GM19099 (cell line): Measurements from ENCODE around the gene THG1L.
A peak's percentile ranks its signal among the peaks of the same experiment; 100 is the strongest.

Source experiments
- POLR2A ChIP-seq: IDR thresholded peaks from 3 replicates; pipeline ENCODE4 v1.6.1; 2011; ENCODE audit warnings: low read depth; ENCODE audit not compliant: insufficient read length; ENCODE audit errors: extremely low read depth

THG1L gene

DNA sequence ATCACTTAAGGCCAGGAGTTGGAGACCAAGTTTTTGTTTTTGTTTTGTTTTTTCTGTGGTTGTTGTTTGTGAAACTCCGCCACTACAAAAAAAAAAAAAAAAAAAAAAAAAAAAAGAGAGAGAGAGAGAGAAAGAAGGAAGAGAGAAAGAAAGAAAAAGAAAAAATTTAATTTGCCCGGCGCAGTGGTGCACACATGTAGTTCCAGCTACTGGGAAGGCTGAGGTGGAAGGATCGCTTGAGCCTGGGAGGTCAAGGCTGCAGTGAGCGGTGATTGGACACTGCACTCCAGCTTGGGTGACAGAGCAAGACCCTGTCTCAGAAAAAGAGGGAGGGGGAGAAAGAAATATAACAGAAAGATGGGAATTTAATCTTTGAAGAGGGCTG is 902 bp downstream of the THG1L start:
- no peak for TF ChIP-seq POLR2A

DNA sequence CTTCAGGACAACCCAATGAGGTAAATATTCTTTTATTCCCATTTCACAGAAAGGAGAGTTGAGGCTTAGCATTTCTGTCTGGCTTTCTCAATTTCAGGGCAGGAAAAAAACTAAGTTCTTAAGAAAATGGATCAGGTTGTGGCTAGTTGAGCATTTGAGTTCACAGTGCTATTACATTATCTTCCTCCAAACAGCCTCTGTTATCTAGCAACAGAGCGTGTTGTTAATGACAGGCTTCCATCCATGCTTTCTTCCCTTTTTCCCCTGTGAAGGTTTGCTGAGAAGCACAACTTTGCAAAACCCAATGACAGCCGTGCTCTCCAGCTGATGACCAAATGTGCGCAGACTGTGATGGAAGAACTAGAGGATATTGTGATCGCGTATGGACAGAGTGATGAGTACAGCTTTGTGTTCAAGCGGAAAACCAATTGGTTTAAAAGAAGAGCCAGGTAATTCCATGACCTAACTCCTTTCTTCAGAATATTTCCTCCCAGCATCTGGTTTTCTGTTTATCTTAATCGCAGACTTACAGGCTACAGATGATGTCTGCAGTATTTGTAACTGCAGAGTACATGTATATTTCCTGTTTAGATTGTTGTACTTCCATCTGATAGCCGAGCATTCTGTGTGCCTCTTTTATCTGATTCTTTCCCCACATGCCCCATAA is 1.5 kb downstream of the THG1L start:
- TF ChIP-seq POLR2A, result no peak

DNA sequence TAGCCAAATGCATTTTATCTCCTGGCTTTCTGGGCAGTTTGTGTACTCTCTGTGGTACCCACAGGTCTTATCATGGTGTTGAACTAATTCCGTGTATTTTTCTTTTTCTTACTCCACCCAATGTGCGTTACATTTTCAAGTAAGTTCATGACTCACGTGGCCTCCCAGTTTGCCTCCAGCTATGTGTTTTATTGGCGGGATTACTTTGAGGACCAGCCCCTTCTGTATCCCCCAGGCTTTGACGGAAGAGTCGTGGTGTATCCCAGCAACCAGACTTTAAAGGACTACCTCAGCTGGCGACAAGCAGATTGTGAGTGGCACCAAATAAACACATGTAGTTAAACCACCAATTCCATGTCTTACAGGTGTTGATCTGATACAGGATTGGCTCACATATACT is 3.2 kb downstream of the THG1L start:
- TF ChIP-seq POLR2A, result no peak

DNA sequence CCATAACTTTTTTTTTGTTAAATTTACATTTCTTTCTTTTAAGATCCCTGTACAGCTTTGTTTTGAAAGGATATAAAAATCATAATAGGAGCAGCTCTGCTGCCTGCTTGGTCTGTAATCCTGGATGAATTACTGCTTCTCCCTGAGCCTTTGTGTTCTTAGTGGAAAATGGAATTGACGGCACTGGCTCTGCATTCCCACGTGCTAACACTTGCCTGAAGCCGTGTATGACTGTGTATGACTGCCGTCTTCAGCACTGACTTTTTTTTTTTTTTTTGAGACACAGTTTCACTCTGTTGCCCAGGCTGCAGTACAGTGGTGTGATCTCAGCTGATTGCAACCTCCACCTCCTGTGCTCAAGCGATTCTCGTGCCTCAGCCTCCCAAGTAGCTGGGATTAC is 4.8 kb downstream of the THG1L start:
- TF ChIP-seq POLR2A, result no peak

DNA sequence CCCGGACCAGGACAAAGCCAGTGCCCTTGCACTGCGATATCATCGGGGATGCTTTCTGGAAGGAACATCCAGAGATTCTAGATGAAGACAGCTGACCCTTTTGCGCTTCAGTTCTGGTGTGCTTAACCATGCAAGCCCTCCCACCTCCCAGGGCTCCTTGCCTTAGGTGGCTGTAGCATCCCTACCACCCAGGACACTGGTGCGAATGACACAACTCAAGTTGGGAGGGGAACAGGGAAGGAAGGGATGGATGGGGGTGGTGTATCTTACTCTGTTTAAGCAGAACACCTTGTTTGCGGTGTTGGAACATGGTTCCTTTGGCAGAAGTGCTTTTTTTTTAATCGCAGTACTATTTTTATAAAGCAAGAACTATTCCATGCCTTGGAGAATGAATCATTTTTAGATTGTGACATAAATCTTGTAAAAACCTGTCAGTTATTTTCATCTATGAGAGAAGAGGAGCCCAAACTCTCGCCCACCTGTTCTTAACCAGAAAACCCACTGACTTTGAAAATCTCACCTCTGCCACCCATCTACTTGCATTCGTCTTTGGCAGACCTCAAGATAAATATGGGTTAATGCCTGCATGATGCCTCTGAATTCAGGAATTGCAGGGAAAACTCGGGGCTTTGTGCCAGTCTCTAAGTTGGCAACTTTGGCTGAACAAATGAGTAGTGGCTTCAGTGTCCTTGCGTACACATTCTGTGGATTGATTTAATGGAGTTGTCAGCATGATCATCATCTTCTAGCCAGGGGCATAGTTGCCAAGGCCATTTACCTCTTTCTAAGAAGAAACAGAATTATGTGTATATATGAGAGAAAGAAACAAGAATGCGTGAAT is 8.4 kb downstream of the THG1L start:
- no peak for TF ChIP-seq POLR2A

DNA sequence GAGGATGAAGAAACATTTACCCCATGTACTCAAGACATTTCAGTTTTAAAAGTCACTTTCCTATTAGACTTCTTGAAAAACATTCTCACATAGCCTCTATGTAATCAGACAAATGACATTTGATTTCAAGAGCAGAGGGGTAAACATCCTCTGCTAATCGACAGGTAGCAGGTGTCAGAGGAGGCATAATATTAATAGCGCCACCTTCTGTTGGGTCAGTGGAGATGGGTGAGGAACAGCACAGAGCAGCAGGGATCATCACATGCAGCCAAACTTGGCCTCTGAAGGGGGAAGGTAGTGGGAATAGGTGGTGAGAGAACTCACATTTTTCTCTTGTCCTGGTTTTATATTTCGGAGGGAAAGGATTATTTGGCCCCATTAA is 9.0 kb downstream of the THG1L start:
- TF ChIP-seq POLR2A, result no peak

DNA sequence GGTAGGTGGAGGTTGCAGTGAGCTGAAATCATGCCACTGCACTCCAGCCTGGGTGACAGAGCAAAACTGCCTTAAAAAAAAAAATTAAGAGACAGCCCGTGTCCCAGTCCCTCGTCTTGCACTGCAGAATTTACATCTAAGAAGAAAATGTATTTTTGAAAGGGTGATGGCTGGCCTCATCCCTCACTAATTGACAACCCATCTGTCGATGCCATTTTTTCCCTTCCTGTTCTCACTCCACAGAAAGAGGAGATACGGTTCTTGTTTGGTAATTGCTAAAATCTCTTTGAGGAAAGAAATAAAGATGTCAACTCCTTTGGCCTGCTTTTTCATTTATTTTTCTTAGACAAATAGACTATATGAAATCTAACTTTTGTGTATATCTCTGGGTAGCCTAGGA is 9.9 kb downstream of the THG1L start:
- TF ChIP-seq POLR2A, result no peak

DNA sequence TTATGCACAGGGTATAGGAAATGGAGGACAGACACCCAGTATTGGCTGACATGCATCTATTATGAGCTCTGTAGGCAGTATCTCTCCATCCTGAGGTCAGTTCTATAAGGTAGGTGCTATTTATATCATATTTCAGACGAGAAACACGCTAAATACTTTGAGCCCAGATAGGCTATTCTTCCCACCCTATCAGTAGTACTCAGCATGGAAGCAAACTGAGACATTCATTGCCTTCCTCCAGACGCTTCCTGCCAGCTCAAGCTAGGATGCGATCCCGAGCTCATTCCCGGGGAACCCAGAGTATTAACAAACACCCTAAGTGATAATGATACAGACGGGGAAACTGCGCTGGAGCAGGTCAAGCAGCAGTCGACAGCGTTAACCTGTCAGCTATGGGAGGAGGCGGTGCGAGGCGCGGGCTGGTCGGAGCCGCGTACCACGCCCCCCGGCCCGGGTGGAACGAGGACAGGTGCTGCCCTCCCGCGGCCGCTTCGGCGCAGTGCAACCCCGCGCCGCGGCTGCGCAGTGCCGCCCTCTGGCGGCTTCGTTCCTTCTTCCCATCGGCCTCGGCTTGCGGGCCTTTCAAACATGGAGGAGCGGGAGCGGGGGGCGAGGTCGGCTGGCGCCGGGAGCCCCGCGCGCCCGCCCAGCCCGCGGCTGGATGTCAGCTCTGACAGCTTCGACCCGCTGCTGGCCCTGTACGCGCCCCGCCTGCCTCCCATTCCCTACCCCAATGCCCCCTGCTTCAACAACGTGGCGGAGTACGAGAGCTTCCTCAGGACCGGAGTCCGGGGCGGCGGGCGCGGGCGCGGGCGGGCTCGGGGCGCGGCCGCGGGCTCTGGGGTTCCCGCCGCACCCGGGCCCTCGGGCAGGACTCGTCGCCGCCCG is 12.2 kb downstream of the THG1L start, which contains the start of gene LSM11:
TSS of gene LSM11 (plus strand) at position 550 of the 888 bp plus-strand sequence. CDS start at position 589, 39 bp downstream.
- peak; percentile 47 for TF ChIP-seq POLR2A

DNA sequence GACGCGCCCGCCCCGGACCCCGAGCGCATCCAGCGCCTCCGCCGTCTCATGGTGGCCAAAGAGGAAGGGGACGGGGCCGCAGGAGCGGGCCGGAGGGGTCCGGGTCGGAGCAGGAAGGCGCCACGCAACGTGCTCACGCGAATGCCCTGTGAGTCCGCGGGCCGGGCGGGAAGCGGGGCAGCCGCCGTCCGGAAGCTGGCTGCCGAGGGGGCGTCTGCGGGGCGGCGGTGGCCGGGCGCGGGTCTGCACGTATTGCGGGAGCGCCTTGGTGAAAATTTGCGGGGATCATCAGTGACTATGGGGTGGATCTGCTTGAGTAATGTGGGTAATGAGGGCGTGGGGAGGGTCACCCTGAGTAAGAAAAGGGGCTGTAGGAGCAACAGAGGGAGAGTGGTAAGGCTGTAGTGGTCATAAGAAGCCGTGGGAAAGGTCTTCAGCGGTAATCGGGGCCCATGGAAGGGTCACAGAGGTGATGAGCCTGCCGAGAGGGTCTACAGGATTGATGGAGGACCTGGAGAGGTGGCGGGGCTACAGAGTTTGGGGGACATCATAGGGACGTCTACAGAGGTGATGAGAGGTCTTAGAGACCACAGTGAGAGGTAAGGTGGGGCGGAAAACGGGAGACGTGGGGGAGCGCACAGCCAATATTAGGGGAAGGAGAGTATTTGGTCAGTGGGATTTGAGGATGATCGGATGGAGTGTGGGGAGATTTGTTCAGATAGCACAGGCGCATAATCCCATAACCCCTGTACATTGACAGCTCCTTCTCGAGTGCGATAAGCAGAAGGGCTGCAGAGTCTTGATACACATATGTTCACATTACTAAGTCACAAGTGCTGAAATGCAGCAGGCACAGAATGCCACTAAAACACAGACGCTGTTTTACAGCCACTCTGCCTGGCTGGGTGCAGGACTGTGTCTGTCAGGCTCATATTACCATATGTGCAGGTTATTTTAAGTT is 13.1 kb downstream of the THG1L start:
- no peak for TF ChIP-seq POLR2A

DNA sequence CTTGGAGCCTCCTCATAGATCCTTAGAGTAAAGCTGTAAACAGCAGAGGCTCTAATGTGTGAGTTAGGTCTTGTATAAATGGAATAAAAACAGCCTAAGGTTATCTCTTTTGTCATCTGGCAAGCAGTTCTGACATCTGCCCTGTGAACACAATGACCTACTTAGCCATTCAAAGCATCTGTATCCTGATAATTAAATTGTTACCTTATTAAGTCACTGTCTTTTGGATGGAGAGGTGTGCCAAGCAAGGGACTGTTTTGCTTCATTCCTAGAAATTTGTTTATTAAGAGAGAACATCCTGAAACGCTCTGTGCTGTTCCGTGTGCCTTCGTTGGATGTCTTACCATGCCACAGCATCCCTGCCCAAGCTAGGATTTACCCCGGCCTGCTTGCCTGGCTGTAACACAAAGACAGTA is 13.8 kb downstream of the THG1L start:
- no peak for TF ChIP-seq POLR2A

DNA sequence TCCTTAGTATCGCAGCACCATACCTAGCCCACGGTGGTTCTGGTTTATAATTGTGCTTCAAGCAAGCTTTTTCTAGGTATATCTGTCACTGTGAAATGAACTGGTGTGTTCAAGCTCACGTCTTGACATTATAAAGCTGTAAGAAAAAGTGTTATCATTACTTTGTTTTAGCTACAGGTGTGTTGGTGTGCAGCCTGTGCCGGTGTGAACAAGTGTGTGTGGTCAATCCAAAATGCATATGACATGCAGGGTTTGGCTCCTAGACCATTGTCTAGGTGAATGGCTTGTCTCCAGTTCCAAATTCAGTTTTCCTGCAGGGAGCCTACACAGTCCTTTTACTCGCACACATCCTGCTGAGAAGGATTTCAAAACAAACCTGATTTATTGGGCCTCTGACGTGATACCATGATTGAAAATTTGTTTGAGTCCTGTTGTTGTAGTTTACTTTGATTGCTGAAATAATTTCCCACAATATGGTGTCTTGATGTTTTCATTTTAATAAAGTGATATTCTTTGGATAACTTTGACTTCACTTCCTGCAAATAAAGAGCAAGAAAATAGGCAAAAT is 16.0 kb downstream of the THG1L start:
- no peak for TF ChIP-seq POLR2A

DNA sequence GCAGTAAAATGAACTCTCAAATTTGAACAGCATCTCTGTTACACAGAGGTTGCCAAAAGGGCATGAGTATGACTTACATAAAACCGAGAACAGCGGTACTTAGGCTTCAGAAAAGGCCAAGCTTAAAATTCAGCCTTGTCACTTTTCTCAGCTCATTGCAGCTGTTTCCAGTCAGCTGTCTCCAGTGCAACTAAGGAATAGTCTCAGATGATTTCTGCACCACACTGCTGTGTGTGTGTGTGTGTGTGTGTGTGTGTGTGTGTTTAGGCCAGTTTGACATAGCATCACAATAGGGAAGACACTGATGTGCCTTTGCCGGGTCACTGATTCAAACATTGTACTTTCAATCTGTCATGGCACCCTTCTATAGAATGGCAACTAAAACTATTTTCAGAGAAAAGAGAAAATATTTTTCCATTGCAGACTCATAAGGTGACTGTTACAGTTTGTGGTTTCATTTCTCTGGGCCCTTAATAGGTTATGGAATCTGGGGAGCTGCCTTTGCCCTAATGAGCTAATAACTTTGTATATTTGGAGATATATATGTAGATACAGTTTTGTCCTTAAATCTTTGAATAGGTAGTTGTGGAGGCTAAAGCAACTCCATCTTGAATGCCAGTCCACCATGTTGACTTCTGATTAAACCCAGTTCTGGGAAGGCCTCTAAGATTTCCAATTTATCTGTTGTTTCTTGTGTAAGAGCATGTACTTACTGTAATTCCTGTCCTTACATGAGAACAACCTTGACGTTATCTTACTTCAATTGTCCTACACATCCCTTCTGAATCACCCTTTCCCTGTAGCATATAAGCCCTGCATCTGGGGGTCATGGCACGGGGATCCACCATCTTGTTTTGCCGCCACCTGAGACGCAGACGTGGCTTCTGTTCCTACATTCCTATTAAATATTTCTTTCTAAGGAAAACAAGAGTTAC is 16.8 kb downstream of the THG1L start:
- TF ChIP-seq POLR2A, result no peak
